Liver (tissue), 3 donors: ENCODE data around the gene EML1.

ENCODE experiments used
- HNF4G ChIP-seq: IDR thresholded peaks from 2 replicates; pipeline ENCODE4 v1.6.1; 2016; ENCODE audit warnings: antibody characterized with exemption
- NR2F2 ChIP-seq: IDR thresholded peaks from 2 replicates; pipeline ENCODE4 v1.6.1; 2016; ENCODE audit warnings: antibody characterized with exemption
- SP1 ChIP-seq: IDR thresholded peaks from 2 replicates; pipeline ENCODE4 v1.6.1; 2018; ENCODE audit warnings: antibody characterized with exemption, mild to moderate bottlenecking
- TAF1 ChIP-seq: conservative IDR thresholded peaks from 2 replicates; pipeline ENCODE4 v1.6.1; 2016; ENCODE audit warnings: antibody characterized with exemption, mild to moderate bottlenecking
- YY1 ChIP-seq: IDR thresholded peaks from 2 replicates; pipeline ENCODE4 v1.6.1; 2016; ENCODE audit warnings: antibody characterized with exemption, mild to moderate bottlenecking
- TF ChIP-seq, protein P1 (sequence below): fragments of 150-350 bp; IDR thresholded peaks from 2 replicates; pipeline ENCODE4 v1.5.1; 2017; ENCODE audit warnings: improper control_type of control experiment, low read depth, low read length; ENCODE audit not compliant: missing input control
- TF ChIP-seq, protein P2 (sequence below): IDR thresholded peaks from 2 replicates; pipeline ENCODE4 v1.6.1; 2016; ENCODE audit warnings: antibody characterized with exemption, mild to moderate bottlenecking
- donor health status: healthy.
- donor health status: healthy.

DNA sequence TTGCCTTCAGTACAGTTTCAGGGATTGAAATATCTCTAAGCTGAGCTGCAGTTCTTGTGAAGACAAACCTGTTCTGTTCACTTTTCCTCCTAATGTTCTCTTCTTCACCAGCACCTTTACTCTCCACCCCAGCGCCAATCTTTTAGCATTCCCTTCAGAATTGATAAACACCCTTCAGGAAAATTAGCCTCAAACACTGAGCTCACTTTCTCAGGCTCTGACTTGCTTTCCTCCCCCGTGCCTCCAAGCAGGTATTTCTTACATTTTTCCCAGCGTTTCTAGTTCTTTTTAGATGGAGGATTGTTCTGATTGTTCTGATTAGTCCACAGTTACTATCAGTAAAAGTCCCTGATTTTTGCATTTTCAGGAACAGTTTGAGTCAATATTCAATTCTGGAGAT lies 183.5 kb downstream of the EML1 start:
- no peak for TF ChIP-seq TAF1
- TF ChIP-seq, protein P1, sequence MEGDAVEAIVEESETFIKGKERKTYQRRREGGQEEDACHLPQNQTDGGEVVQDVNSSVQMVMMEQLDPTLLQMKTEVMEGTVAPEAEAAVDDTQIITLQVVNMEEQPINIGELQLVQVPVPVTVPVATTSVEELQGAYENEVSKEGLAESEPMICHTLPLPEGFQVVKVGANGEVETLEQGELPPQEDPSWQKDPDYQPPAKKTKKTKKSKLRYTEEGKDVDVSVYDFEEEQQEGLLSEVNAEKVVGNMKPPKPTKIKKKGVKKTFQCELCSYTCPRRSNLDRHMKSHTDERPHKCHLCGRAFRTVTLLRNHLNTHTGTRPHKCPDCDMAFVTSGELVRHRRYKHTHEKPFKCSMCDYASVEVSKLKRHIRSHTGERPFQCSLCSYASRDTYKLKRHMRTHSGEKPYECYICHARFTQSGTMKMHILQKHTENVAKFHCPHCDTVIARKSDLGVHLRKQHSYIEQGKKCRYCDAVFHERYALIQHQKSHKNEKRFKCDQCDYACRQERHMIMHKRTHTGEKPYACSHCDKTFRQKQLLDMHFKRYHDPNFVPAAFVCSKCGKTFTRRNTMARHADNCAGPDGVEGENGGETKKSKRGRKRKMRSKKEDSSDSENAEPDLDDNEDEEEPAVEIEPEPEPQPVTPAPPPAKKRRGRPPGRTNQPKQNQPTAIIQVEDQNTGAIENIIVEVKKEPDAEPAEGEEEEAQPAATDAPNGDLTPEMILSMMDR = no peak
- TF ChIP-seq YY1 = no peak
- no peak for TF ChIP-seq HNF4G
- TF ChIP-seq, protein P2, sequence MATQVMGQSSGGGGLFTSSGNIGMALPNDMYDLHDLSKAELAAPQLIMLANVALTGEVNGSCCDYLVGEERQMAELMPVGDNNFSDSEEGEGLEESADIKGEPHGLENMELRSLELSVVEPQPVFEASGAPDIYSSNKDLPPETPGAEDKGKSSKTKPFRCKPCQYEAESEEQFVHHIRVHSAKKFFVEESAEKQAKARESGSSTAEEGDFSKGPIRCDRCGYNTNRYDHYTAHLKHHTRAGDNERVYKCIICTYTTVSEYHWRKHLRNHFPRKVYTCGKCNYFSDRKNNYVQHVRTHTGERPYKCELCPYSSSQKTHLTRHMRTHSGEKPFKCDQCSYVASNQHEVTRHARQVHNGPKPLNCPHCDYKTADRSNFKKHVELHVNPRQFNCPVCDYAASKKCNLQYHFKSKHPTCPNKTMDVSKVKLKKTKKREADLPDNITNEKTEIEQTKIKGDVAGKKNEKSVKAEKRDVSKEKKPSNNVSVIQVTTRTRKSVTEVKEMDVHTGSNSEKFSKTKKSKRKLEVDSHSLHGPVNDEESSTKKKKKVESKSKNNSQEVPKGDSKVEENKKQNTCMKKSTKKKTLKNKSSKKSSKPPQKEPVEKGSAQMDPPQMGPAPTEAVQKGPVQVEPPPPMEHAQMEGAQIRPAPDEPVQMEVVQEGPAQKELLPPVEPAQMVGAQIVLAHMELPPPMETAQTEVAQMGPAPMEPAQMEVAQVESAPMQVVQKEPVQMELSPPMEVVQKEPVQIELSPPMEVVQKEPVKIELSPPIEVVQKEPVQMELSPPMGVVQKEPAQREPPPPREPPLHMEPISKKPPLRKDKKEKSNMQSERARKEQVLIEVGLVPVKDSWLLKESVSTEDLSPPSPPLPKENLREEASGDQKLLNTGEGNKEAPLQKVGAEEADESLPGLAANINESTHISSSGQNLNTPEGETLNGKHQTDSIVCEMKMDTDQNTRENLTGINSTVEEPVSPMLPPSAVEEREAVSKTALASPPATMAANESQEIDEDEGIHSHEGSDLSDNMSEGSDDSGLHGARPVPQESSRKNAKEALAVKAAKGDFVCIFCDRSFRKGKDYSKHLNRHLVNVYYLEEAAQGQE = no peak
- no peak for TF ChIP-seq SP1
- TF ChIP-seq NR2F2 = no peak
